ENCODE results near the gene STAP2.

- TF ChIP-seq CTCF (optimal IDR thresholded peaks at IDR 0.05 in 1 of 3, IDR thresholded peaks at IDR 0.05 in 1 of 3, conservative IDR thresholded peaks at IDR 0.05 in 1 of 3; ENCODE audit: extremely low read depth in 1 of 3, insufficient read depth in 2 of 3, low read length in 3 of 3) (no peak), EZH2 (IDR thresholded peaks at IDR 0.05; ENCODE audit: low read length) (no peak)
Measured at GRCh38 chr19:4373601-4374497, 35.2 kb upstream of the STAP2 start.
